ENCODE results near the gene GPD1L.
"Not testable (repeated sequence)": the region's sequence is repeated elsewhere in the genome, so short reads cannot be mapped to it uniquely, and the experiment has no call there.

GPD1L gene

DNA sequence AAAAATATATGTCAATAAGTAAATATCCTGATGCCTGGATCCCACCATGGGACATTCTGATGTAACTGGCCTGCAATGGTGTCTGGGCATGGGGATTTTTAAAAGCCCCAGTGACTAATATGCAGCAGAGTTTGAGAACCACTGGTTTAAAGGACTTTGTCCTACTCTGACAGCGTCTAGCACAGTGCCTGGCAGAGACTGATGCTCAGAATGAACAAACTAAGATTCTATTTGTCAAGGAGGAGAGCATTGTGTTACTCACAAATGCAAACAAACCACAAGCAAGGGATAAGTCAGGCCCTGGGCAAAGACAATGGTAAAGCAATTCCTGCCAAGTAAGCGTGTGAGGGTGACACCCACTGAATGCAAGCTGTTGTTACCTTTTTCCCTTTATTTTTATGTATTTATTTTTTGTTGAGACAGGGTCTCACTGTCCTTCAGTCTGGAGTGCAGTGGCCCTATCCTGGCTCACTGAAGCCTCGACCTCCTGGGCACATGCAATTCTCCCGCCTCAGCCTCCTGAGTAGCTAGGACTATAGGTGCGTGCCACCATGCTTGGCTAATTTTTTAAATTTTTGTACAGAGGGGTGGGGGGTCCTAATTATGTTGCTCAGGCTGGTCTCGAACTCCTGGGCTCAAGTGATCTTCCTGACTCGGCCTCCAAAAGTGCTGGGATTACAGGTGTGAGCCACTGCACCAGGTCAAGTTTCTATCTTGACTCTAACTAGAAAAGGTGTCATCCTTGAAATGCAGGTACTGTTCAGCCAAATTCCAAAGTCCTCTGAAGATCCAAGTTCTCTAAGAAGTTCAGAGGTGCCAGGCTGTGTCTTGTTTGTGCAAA, 909 bp upstream of the GPD1L start:
- TF ChIP-seq, protein P1, sequence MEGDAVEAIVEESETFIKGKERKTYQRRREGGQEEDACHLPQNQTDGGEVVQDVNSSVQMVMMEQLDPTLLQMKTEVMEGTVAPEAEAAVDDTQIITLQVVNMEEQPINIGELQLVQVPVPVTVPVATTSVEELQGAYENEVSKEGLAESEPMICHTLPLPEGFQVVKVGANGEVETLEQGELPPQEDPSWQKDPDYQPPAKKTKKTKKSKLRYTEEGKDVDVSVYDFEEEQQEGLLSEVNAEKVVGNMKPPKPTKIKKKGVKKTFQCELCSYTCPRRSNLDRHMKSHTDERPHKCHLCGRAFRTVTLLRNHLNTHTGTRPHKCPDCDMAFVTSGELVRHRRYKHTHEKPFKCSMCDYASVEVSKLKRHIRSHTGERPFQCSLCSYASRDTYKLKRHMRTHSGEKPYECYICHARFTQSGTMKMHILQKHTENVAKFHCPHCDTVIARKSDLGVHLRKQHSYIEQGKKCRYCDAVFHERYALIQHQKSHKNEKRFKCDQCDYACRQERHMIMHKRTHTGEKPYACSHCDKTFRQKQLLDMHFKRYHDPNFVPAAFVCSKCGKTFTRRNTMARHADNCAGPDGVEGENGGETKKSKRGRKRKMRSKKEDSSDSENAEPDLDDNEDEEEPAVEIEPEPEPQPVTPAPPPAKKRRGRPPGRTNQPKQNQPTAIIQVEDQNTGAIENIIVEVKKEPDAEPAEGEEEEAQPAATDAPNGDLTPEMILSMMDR (IDR thresholded peaks at IDR 0.05; ENCODE audit: low read depth, low read length) = no peak
- H3K4me3 ChIP-seq (ENCODE audit: low read depth, low read length) = no peak overlapping the region

DNA sequence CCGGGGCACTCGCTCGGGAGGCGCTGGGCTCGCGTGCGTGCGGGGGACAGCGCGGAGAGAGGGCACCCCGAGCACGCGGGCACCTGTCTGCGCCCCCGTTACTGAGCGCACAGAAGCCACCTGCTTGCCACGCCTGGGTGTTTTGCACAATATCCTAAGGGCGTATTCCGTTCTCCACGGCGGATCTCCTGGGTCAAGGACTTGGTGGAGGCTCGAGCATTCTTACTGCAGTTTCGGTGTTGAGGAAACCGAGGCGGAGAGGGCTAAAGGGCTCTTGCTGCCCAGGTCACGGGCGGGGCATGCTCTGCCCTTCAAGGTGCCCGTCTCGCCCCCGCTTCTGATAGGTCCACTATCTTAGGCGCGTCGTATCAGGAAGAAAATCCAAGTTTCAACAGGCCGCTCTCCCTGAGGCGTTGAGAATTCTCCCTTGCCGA, 526 bp downstream of the GPD1L start:
- TF ChIP-seq, protein P1 (IDR thresholded peaks at IDR 0.05; ENCODE audit: low read depth, low read length) = no peak
- H3K4me3 ChIP-seq (ENCODE audit: low read depth, low read length) = peak overlapping the region; percentile 65

DNA sequence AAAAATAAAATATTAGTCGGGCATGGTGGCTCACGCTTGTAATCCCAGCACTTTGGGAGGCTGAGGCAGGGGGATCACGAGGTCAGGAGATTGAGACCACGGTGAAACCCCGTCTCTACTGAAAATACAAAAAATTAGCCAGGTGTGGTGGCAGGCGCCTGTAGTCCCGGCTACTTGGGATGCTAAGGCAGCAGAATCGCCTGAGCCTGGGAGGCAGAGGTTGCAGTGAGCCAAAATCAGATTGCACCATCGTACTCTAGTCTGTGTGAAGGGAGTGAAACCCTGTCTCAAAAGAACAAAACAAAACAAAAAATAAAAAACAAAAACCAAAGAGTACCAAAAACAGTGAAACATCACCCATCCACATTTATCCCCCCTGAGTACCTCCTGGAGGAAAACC, 1.8 kb downstream of the GPD1L start:
- H3K4me3 ChIP-seq (ENCODE audit: low read depth, low read length) = not testable (repeated sequence)

DNA sequence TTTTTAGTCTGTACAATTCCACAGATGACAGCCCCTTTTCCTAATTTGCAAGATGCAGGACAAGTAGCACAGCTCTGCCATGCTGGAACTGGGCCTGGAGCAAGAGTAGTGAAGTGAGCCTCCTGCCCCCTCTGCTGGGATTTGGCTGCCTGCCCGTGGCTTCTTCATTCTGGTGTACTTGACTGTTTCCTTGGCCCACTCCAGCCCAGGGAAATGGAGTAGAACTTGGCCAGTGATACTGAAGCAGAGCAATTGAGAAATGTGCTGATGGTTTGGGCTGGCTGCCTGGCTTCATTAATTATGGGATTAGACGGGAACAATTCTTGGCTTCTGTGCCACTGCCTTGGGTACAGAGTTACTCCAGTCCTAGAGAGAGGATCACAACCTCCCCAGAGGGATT, 2.8 kb downstream of the GPD1L start:
- TF ChIP-seq, protein P1 (IDR thresholded peaks at IDR 0.05; ENCODE audit: low read depth, low read length) = no peak
- H3K4me3 ChIP-seq (ENCODE audit: low read depth, low read length) = no peak overlapping the region

GRCh38 chr3:32110233-32110760, 3.9 kb downstream of the GPD1L start:
- no peak overlapping the region for H3K4me3 ChIP-seq (ENCODE audit: low read depth, low read length)
- TF ChIP-seq, protein P1 (IDR thresholded peaks at IDR 0.05; ENCODE audit: low read depth, low read length) = no peak

DNA sequence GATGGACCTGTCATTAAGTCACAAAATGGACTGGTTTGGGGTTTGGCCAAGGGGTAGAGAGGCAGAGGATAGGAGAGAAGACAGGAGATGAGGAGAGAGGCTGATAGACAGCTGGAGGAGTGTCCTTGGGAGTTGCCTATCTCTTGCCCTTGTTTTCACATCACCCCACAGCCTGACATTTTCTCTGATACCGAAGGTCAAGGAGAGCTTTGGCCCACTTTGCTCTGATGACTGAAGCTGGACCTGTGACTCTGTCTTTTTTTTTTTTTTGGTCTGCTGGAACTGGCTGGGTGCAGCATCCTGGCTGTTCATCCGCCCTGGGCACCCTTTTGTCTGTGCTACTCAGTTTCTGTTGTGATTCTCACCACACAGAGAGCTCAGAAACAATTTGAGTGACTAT, 5.1 kb downstream of the GPD1L start:
- no peak overlapping the region for H3K4me3 ChIP-seq (ENCODE audit: low read depth, low read length)
- TF ChIP-seq, protein P1 (IDR thresholded peaks at IDR 0.05; ENCODE audit: low read depth, low read length) = no peak

DNA sequence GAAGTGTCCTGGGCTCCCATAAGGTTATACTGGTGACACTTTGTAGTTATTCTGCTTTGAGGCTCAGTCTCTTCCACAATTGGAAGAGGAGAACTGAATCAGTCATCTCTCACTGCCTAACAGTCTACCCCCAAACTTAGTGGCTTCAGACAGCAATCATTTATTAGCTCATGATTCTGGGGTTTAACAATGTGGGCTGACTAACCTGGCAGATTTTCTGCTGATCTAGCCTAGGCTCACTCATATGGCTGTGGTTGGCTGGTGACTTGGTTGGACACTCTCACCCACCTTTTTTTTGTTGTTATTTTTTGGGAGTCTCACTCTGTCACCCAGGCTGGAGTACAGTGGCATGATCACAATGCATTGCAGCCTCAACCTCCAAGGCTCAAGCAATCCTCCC, 7.1 kb downstream of the GPD1L start:
- TF ChIP-seq, protein P1 (IDR thresholded peaks at IDR 0.05; ENCODE audit: low read depth, low read length) = no peak
- H3K4me3 ChIP-seq (ENCODE audit: low read depth, low read length) = no peak overlapping the region

All from WI38 (cell line).